Measurements from ENCODE around the gene FTH1.
A peak's percentile ranks its signal among the peaks of the same experiment; 100 is the strongest.

FTH1 gene

DNA sequence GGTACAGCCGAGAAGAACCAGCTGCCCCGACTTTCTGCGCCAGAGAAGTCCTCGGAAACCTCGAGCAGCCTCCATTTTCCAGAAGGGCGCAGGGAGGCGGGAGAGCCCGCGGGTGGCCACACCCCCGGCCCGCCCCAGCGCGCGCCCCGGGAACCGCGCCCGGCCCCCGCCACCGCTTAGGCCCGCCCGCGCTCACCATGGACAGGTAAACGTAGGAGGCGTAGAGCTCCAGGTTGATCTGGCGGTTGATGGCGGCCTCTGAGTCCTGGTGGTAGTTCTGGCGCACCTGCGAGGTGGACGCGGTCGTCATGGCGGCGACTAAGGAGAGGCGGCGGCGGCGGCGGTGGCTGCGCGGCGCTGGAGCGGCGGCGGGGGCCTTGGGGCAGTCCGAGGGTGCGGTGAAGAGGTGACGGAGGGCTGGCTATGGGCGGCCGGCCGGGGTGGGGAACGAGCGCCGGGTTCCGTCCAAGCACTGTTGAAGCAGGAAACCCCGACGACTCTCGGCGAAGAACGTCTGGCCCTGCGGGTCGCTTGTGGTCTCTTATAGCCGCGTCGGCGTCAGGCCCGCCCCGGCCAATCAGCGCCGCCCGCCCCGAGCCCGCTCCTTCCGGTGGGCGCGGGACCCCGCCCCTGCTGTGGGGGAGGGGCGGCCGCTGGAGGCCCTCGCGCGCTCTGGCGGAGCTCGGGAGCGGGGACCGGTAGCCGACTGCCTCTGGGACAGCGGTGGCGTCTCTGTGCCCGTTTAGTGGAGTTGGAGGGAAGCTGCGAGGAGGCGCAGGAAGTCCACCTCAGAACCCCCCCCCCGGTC is at the start of gene FTH1:
FTH1 (minus strand) TSS at position 519 of the 808 bp plus-strand sequence; CDS start at position 310, 209 bp downstream.
- TF ChIP-seq, protein P1, sequence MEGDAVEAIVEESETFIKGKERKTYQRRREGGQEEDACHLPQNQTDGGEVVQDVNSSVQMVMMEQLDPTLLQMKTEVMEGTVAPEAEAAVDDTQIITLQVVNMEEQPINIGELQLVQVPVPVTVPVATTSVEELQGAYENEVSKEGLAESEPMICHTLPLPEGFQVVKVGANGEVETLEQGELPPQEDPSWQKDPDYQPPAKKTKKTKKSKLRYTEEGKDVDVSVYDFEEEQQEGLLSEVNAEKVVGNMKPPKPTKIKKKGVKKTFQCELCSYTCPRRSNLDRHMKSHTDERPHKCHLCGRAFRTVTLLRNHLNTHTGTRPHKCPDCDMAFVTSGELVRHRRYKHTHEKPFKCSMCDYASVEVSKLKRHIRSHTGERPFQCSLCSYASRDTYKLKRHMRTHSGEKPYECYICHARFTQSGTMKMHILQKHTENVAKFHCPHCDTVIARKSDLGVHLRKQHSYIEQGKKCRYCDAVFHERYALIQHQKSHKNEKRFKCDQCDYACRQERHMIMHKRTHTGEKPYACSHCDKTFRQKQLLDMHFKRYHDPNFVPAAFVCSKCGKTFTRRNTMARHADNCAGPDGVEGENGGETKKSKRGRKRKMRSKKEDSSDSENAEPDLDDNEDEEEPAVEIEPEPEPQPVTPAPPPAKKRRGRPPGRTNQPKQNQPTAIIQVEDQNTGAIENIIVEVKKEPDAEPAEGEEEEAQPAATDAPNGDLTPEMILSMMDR (IDR thresholded peaks at IDR 0.05; ENCODE audit: poor library complexity, severe bottlenecking): no peak
- Histone ChIP-seq H3K27me3 (ENCODE audit: insufficient read depth, poor library complexity, severe bottlenecking) (no peaks in the 10 kb centered on the region), H3K27ac (ENCODE audit: poor library complexity, severe bottlenecking) (peak within 1 kb of the TSS; percentile 97), H3K36me3 (ENCODE audit: low read depth) (peaks cover 37% of the 10 kb centered on the region), H3K9me3 (ENCODE audit: severe bottlenecking) (no peaks in the 10 kb centered on the region), H3K4me3 (ENCODE audit: severe bottlenecking) (peak within 1 kb of the TSS; percentile 91), H3K4me1 (ENCODE audit: insufficient read depth, poor library complexity, severe bottlenecking) (peaks cover 44% of the 10 kb centered on the region)
- DNase-seq (ENCODE audit: low spot score) (no peak), ATAC-seq (ENCODE audit: low read depth) (peak; percentile 60)

DNA sequence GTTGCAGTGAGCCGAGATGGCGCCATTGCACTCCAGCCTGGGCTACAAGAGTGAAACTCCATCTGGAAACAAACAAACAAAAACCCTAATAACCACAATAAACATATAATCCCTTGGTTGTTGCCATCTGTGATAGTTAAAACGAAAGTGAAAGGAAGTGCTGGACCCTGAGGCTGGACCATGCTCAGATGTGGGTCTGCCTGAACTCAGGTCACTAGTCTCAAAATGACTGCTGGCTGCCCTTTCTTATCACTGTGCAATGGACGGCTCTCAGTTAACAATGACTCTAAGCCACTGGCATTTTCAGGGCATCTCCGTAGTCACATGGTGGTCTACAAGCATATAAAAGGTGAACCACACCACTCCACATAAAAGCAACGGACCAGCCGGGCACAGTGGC is 48.2 kb upstream of the FTH1 start:
- no peak overlapping the region for H3K27ac ChIP-seq (ENCODE audit: poor library complexity, severe bottlenecking)
- H3K27me3 ChIP-seq (ENCODE audit: insufficient read depth, poor library complexity, severe bottlenecking): no peaks in the 10 kb centered on the region
- peaks cover 13% of the 10 kb centered on the region for H3K4me1 ChIP-seq (ENCODE audit: insufficient read depth, poor library complexity, severe bottlenecking)
- no peak for DNase-seq (ENCODE audit: low spot score)
- ATAC-seq (ENCODE audit: low read depth): no peak
- TF ChIP-seq, protein P1 (IDR thresholded peaks at IDR 0.05; ENCODE audit: poor library complexity, severe bottlenecking): no peak
- no peaks in the 10 kb centered on the region for H3K36me3 ChIP-seq (ENCODE audit: low read depth)
- no peak overlapping the region for H3K4me3 ChIP-seq (ENCODE audit: severe bottlenecking)
- no peaks in the 10 kb centered on the region for H3K9me3 ChIP-seq (ENCODE audit: severe bottlenecking)

DNA sequence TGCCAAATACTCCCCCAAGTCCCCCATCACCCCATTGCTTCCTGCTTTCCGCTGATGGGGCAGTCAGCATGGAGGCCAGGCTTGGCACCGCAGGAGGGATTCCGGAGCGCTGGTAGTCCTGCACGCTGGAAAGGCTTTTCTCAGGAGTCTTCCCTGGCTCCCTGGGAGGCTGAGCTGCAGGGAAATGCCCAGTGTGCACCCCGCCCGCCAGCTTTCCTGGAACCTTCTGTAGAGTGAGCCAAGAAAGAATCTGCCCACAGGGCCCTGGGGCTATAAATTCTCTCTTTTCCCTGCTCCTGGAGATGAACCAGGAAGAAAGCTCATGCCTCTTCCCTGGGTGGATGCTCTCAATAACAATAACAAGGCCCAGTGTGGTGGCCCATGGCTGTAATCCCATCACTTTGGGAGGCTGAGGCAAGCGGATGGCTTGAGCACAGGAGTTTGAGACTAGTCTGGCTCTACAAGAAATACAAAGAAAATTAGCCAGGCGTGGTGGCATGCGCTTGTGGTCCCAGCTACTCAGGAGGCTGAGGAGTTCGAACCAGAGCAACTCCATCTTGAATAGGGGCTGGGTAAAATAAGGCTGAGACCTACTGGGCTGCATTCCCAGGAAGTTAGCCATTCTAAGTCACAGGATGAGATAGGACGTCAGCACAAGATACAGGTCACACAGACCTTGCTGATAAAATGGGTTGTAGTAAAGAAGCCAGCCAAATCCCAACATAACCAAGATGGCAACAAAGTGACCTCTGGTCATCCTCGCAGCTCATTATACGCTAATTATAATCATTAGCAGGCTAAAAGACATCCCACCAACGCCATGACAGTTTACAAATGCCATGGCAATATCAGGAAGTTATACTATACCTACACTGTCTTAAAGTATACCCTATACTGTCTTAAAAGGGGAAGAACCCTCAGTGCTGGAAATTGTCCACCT is 46.4 kb upstream of the FTH1 start:
- TF ChIP-seq, protein P1 (IDR thresholded peaks at IDR 0.05; ENCODE audit: poor library complexity, severe bottlenecking): no peak
- H3K27ac ChIP-seq (ENCODE audit: poor library complexity, severe bottlenecking): peak overlapping the region; percentile 9
- DNase-seq (ENCODE audit: low spot score) (no peak), ATAC-seq (ENCODE audit: low read depth) (peak; percentile 78)
- H3K9me3 ChIP-seq (ENCODE audit: severe bottlenecking): no peaks in the 10 kb centered on the region
- H3K4me3 ChIP-seq (ENCODE audit: severe bottlenecking): no peak overlapping the region
- peaks cover 13% of the 10 kb centered on the region for H3K4me1 ChIP-seq (ENCODE audit: insufficient read depth, poor library complexity, severe bottlenecking)
- H3K27me3 ChIP-seq (ENCODE audit: insufficient read depth, poor library complexity, severe bottlenecking): no peaks in the 10 kb centered on the region
- no peaks in the 10 kb centered on the region for H3K36me3 ChIP-seq (ENCODE audit: low read depth)

DNA sequence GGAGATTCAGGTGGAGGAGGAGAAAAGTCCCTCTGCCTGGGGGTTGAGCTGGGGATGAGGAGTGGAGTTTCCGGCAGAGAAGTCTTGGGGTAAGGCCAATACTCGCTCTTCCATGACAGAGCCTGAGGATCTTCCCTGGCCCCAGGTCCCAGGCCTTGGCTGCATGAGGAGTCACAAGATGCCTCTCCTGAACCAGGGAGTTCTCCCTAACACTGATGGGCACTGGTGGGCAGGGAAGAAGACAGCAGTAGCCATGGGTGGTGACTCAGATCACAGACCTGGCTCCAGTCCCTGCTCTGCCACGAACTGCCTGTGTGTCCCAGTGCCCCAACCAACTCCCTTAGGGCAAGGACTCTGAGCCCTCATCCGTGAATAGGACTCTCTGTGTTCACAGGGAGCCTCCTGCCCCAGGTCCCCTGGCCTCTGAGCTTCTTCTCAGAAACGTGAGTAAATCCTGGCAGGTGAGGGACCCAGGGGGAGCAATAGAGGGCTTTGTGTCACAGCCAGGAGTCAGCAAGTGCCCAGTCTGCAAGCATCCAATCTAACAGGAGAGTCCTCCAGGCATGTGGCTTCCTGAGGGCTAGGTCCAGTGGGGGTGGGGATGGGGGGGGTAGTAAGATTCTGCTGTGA is 45.5 kb upstream of the FTH1 start:
- DNase-seq (ENCODE audit: low spot score): no peak
- Histone ChIP-seq H3K9me3 (ENCODE audit: severe bottlenecking) (no peaks in the 10 kb centered on the region), H3K4me1 (ENCODE audit: insufficient read depth, poor library complexity, severe bottlenecking) (peaks cover 13% of the 10 kb centered on the region), H3K4me3 (ENCODE audit: severe bottlenecking) (no peak overlapping the region), H3K36me3 (ENCODE audit: low read depth) (no peaks in the 10 kb centered on the region), H3K27me3 (ENCODE audit: insufficient read depth, poor library complexity, severe bottlenecking) (no peaks in the 10 kb centered on the region), H3K27ac (ENCODE audit: poor library complexity, severe bottlenecking) (peak overlapping the region; percentile 9)
- TF ChIP-seq, protein P1 (IDR thresholded peaks at IDR 0.05; ENCODE audit: poor library complexity, severe bottlenecking): no peak
- ATAC-seq (ENCODE audit: low read depth): peak; percentile 46; the same call in 2 of the 3 replicates
